ENCODE data around the gene PFN3.
A peak's percentile ranks its signal among the peaks of the same experiment; 100 is the strongest.

The PFN3 gene

GRCh38 chr5:177382423-177383029, 17.9 kb downstream of the PFN3 start:
- peak; percentile 53 for ATAC-seq
- TF ChIP-seq PPARA (CRISPR knock-in tag; IDR thresholded peaks at IDR 0.05; ENCODE audit: borderline replicate concordance) (no peak), TOX (CRISPR knock-in tag; IDR thresholded peaks at IDR 0.05; ENCODE audit: borderline replicate concordance) (no peak), SNAI2 (CRISPR knock-in tag; IDR thresholded peaks at IDR 0.05) (no peak), ARNTL (CRISPR knock-in tag; IDR thresholded peaks at IDR 0.05; ENCODE audit: borderline replicate concordance, low read depth) (no peak), TSHZ2 (CRISPR knock-in tag; IDR thresholded peaks at IDR 0.05) (no peak), RARB (CRISPR knock-in tag; IDR thresholded peaks at IDR 0.05) (no peak), CSDC2 (CRISPR knock-in tag; IDR thresholded peaks at IDR 0.05) (no peak), BACH2 (CRISPR knock-in tag; IDR thresholded peaks at IDR 0.05; ENCODE audit: borderline replicate concordance) (no peak), ZC3H10 (CRISPR knock-in tag; IDR thresholded peaks at IDR 0.05) (no peak)
- TF ChIP-seq, protein P1, sequence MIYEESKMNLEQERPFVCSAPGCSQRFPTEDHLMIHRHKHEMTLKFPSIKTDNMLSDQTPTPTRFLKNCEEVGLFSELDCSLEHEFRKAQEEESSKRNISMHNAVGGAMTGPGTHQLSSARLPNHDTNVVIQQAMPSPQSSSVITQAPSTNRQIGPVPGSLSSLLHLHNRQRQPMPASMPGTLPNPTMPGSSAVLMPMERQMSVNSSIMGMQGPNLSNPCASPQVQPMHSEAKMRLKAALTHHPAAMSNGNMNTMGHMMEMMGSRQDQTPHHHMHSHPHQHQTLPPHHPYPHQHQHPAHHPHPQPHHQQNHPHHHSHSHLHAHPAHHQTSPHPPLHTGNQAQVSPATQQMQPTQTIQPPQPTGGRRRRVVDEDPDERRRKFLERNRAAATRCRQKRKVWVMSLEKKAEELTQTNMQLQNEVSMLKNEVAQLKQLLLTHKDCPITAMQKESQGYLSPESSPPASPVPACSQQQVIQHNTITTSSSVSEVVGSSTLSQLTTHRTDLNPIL (CRISPR knock-in tag; IDR thresholded peaks at IDR 0.05; ENCODE audit: low read depth): no peak
- TF ChIP-seq, protein P2, sequence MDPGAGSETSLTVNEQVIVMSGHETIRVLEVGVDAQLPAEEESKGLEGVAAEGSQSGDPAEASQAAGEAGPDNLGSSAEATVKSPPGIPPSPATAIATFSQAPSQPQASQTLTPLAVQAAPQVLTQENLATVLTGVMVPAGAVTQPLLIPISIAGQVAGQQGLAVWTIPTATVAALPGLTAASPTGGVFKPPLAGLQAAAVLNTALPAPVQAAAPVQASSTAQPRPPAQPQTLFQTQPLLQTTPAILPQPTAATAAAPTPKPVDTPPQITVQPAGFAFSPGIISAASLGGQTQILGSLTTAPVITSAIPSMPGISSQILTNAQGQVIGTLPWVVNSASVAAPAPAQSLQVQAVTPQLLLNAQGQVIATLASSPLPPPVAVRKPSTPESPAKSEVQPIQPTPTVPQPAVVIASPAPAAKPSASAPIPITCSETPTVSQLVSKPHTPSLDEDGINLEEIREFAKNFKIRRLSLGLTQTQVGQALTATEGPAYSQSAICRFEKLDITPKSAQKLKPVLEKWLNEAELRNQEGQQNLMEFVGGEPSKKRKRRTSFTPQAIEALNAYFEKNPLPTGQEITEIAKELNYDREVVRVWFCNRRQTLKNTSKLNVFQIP (CRISPR knock-in tag; IDR thresholded peaks at IDR 0.05; ENCODE audit: borderline replicate concordance, low read depth): no peak

- no peak for TF ChIP-seq ZNF70 (CRISPR knock-in tag; IDR thresholded peaks at IDR 0.05)
- no peak for TF ChIP-seq ISL1 (CRISPR knock-in tag; IDR thresholded peaks at IDR 0.05)
- no peak for ATAC-seq
Observed at GRCh38 chr5:177380805-177381126, 19.7 kb downstream of the PFN3 start.

GRCh38 chr5:177378884-177379883, 21.3 kb downstream of the PFN3 start:
- TF ChIP-seq PPARA (CRISPR knock-in tag; IDR thresholded peaks at IDR 0.05; ENCODE audit: borderline replicate concordance): no peak
- no peak for TF ChIP-seq CSDC2 (CRISPR knock-in tag; IDR thresholded peaks at IDR 0.05)
- no peak for TF ChIP-seq GLIS3 (CRISPR knock-in tag; IDR thresholded peaks at IDR 0.05)
- TF ChIP-seq OSR1 (CRISPR knock-in tag; IDR thresholded peaks at IDR 0.05): no peak
- TF ChIP-seq ZC3H10 (CRISPR knock-in tag; IDR thresholded peaks at IDR 0.05): no peak
- no peak for TF ChIP-seq ZNF70 (CRISPR knock-in tag; IDR thresholded peaks at IDR 0.05)
- no peak for TF ChIP-seq BACH2 (CRISPR knock-in tag; IDR thresholded peaks at IDR 0.05; ENCODE audit: borderline replicate concordance)
- TF ChIP-seq ZFP3 (CRISPR knock-in tag; IDR thresholded peaks at IDR 0.05): no peak
- TF ChIP-seq ESRRG (CRISPR knock-in tag; IDR thresholded peaks at IDR 0.05): no peak
- no peak for TF ChIP-seq RARB (CRISPR knock-in tag; IDR thresholded peaks at IDR 0.05)
- TF ChIP-seq ZNF8 (CRISPR knock-in tag; IDR thresholded peaks at IDR 0.05): no peak
- peak; percentile 90 for ATAC-seq

DNA sequence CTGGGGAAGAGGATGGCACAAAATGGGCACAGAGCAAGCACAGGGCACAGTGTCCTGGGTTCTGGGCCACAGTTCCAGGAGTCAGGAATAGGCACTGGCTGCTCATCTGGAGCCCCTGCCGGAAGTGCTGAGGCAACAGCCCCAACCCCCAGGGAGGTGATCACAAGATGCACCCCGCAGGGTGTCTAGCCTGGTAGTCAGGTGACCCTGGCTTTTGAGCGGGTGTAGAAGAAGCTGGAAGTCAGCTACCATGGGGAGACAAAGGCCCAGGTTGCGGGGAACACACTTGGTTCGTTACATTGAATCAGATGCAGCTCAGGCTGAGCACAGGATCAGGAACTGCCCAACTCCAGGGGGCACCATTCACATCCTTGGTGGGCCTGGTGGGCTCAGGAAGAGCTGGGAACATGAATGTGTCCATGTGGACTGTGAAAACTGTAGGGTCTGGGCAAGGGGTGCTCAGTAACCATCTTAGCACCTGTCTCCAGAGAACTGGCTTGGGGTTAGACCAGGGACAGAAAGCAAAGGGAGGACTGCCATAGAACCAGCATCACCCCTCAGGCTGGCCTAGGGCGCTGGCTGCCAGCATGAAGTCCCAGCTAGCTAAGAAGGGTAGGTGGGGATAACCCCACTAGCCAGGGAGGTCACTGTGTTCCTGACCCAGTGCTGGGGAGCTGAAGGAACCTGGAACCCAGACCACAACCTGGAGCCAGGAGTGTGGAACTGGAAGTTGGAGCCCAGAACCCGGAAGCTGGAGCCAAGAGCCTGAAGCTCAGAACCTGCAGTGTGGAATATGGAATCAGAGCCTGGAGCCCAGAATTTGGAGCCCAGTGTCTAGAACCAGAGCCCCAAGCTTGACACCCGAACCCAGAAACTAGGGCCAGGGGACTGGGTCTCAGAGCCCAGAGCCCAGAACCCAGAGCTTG, 22.3 kb downstream of the PFN3 start:
- ATAC-seq: no peak
- TF ChIP-seq PPARA (CRISPR knock-in tag; IDR thresholded peaks at IDR 0.05; ENCODE audit: borderline replicate concordance) (no peak), PATZ1 (CRISPR knock-in tag; IDR thresholded peaks at IDR 0.05; ENCODE audit: borderline replicate concordance) (no peak), RARB (CRISPR knock-in tag; IDR thresholded peaks at IDR 0.05) (no peak), ZNF70 (CRISPR knock-in tag; IDR thresholded peaks at IDR 0.05) (no peak), CSDC2 (CRISPR knock-in tag; IDR thresholded peaks at IDR 0.05) (no peak), ZFP3 (CRISPR knock-in tag; IDR thresholded peaks at IDR 0.05) (no peak), ZFP30 (CRISPR knock-in tag; IDR thresholded peaks at IDR 0.05) (no peak), TOX (CRISPR knock-in tag; IDR thresholded peaks at IDR 0.05; ENCODE audit: borderline replicate concordance) (no peak), ESRRG (CRISPR knock-in tag; IDR thresholded peaks at IDR 0.05) (no peak), ZNF565 (CRISPR knock-in tag; conservative IDR thresholded peaks at IDR 0.05; ENCODE audit: low read depth) (no peak), SNAI2 (CRISPR knock-in tag; IDR thresholded peaks at IDR 0.05) (no peak), TSHZ2 (CRISPR knock-in tag; IDR thresholded peaks at IDR 0.05) (no peak), ZNF8 (CRISPR knock-in tag; IDR thresholded peaks at IDR 0.05) (no peak), ZC3H10 (CRISPR knock-in tag; IDR thresholded peaks at IDR 0.05) (no peak), OSR1 (CRISPR knock-in tag; IDR thresholded peaks at IDR 0.05) (no peak)

Measured in SK-N-SH treated with all-trans-retinoic acid at 6 μM for 48 hours (cell line).